H1 (cell line): ENCODE data around the gene SPATA33. TPM values are rescaled to one million over a fixed set of nuclear protein-coding genes. Genes with fewer than 3 reads are reported as not detected.

Source experiments
- ASH2L ChIP-seq: fragments of 200-600, 300-600 bp; sonication (generic); IDR thresholded peaks from one replicate; pipeline ENCODE4 v1.7.1; 2017; ENCODE audit warnings: low read length
- ATF3 ChIP-seq: IDR thresholded peaks from 2 replicates; pipeline ENCODE4 v1.6.1; 2011; ENCODE audit warnings: low read depth, mild to moderate bottlenecking, low read length; ENCODE audit not compliant: insufficient read depth
- CEBPB ChIP-seq: IDR thresholded peaks from 2 replicates; pipeline ENCODE4 v1.6.1; 2012; ENCODE audit warnings: low read depth, low read length
- CHD2 ChIP-seq: IDR thresholded peaks from 2 replicates; pipeline ENCODE4 v1.6.1; 2012; ENCODE audit warnings: low read length, improper control_type of control experiment
- EZH2 ChIP-seq: fragments of 200-600 bp; sonication (generic); IDR thresholded peaks from 2 replicates; pipeline ENCODE4 v1.7.1; 2012; ENCODE audit warnings: low read depth, mild to moderate bottlenecking, moderate library complexity, low read length, inconsistent platforms; ENCODE audit not compliant: severe bottlenecking
- FOSL1 ChIP-seq: IDR thresholded peaks from 2 replicates; pipeline ENCODE4 v1.6.1; 2011; ENCODE audit warnings: mild to moderate bottlenecking, low read depth, low read length, moderate library complexity; ENCODE audit not compliant: insufficient read depth
- GABPA ChIP-seq: IDR thresholded peaks from 2 replicates; pipeline ENCODE4 v1.6.1; 2011; ENCODE audit warnings: mild to moderate bottlenecking, low read length, moderate library complexity, borderline replicate concordance; ENCODE audit not compliant: insufficient read depth
- GTF2F1 ChIP-seq: IDR thresholded peaks from 2 replicates; pipeline ENCODE4 v1.6.1; 2012; ENCODE audit warnings: low read depth, low read length, improper control_type of control experiment, borderline replicate concordance
- JUND ChIP-seq: IDR thresholded peaks from 2 replicates; pipeline ENCODE4 v1.6.1; 2011; ENCODE audit warnings: mild to moderate bottlenecking, improper control_type of control experiment, low read length
- KDM4A ChIP-seq: IDR thresholded peaks from one replicate; pipeline ENCODE4 v1.7.1; 2012; ENCODE audit warnings: low read depth, mild to moderate bottlenecking, moderate library complexity, low read length, inconsistent platforms; ENCODE audit not compliant: severe bottlenecking
- KDM5A ChIP-seq: fragments of 200-600 bp; IDR thresholded peaks from 2 replicates; pipeline ENCODE4 v1.7.1; 2012; ENCODE audit warnings: mild to moderate bottlenecking, low read length, inconsistent platforms, mixed read lengths
- MAFK ChIP-seq: IDR thresholded peaks from 2 replicates; pipeline ENCODE4 v1.6.1; 2012; ENCODE audit warnings: low read depth, mild to moderate bottlenecking, improper control_type of control experiment, low read length
- MAX ChIP-seq: IDR thresholded peaks from 2 replicates; pipeline ENCODE4 v1.6.1; 2012; ENCODE audit warnings: inconsistent platforms
- NANOG ChIP-seq: IDR thresholded peaks from 2 replicates; pipeline ENCODE4 v1.6.1; 2011; ENCODE audit warnings: low read length, low read depth, mild to moderate bottlenecking, inconsistent platforms; ENCODE audit not compliant: insufficient read depth, poor library complexity, severe bottlenecking
- NRF1 ChIP-seq: IDR thresholded peaks from 2 replicates; pipeline ENCODE4 v1.6.1; 2011; ENCODE audit warnings: mild to moderate bottlenecking, low read depth, low read length, improper control_type of control experiment
- POLR2A ChIP-seq, 2 experiments: IDR thresholded peaks; 1 replicate in 1 of 2; 2 replicates in 1 of 2; pipeline ENCODE4 v1.6.1; 2011; ENCODE audit warnings: low read depth in 2 of 2, low read length in 2 of 2, mild to moderate bottlenecking in 2 of 2; ENCODE audit errors: control extremely low read depth in 1 of 2
- POU5F1 ChIP-seq: IDR thresholded peaks from 2 replicates; pipeline ENCODE4 v1.6.1; 2011; ENCODE audit warnings: low read depth, mild to moderate bottlenecking, low read length, moderate library complexity
- RBBP5 ChIP-seq: IDR thresholded peaks from 2 replicates; pipeline ENCODE4 v1.7.1; 2012; ENCODE audit warnings: low read depth, mild to moderate bottlenecking, inconsistent platforms, low read length, moderate library complexity, borderline replicate concordance
- RNF2 ChIP-seq: fragments of 200-900, 300-1000 bp; sonication (generic); IDR thresholded peaks from 2 replicates; pipeline ENCODE4 v1.7.1; 2016; ENCODE audit warnings: borderline replicate concordance, low read depth, mild to moderate bottlenecking, antibody characterized with exemption, low read length; ENCODE audit not compliant: poor library complexity, severe bottlenecking; ENCODE audit errors: missing control alignments
- SIRT6 ChIP-seq: IDR thresholded peaks from one replicate; pipeline ENCODE4 v1.7.1; 2012; ENCODE audit warnings: low read length, inconsistent platforms
- SP4 ChIP-seq: IDR thresholded peaks from 2 replicates; pipeline ENCODE4 v1.6.1; 2012; ENCODE audit warnings: low read length, inconsistent platforms
- TAF1 ChIP-seq: IDR thresholded peaks from 2 replicates; pipeline ENCODE4 v1.6.1; 2011; ENCODE audit warnings: mild to moderate bottlenecking, low read depth, low read length
- TBP ChIP-seq: IDR thresholded peaks from 2 replicates; pipeline ENCODE4 v1.6.1; 2011; ENCODE audit warnings: low read depth, low read length, improper control_type of control experiment
- TEAD4 ChIP-seq: IDR thresholded peaks from 2 replicates; pipeline ENCODE4 v1.6.1; 2012; ENCODE audit warnings: low read depth, low read length, inconsistent platforms, mixed read lengths
- polyA plus RNA-seq, 7 experiments: library from polyadenylated mRNA; depleted of rRNA in 3 of 7; stranded (reverse) in 5 of 7; unstranded in 2 of 7; fragments of >200 nt in 5 of 7; fragments of 200-250 nt in 2 of 7; gene quantifications; 1 replicate in 5 of 7; 2 replicates in 1 of 7; 4 replicates in 1 of 7; pipeline versions ENCODE4 v1.2.1 to v1.2.3, GENCODE V29; 2011 to 2013; ENCODE audit warnings: missing spikeins in 2 of 7, mixed read lengths in 2 of 7
- total RNA-seq: library from RNA; stranded (reverse); fragmentation: NEBNext Ultra II Directional; extraction: Animal tissue kit (Norgen Biotek cat#: 25700); gene quantifications from 2 replicates; pipeline ENCODE4 v1.2.1, GENCODE V29; 2021

SPATA33 gene
- total and polyA plus RNA-seq, 2 of the 8 experiments (the other 6 are each of a cell fraction or from before 2014, with no cell fraction given) = 5.4 to 16.9 TPM

GRCh38 chr16:89657442-89658220 lies at the start of gene SPATA33, which contains the start of gene CHMP1A (continued):
- no peak for TF ChIP-seq SP4
- peak; percentile 56; the same call in 1 of the 2 replicates for TF ChIP-seq KDM5A
- peak in 1 of 2 experiments; percentile 74; a peak in 2 of 3 replicates for TF ChIP-seq POLR2A (IDR thresholded peaks at IDR 0.05; ENCODE audit: control extremely low read depth in 1 of 2, low read depth in 2 of 2, low read length in 2 of 2)
- no peak for TF ChIP-seq FOSL1
- TF ChIP-seq JUND = no peak; the same call in 1 of the 2 replicates
- no peak for TF ChIP-seq NANOG
- no peak for TF ChIP-seq ATF3
- peak; percentile 37 for TF ChIP-seq MAX
- TF ChIP-seq TBP = no peak
- no peak for TF ChIP-seq POU5F1
- 0 out of 2 replicates have a peak, but pooled peaks have one; percentile 4 for TF ChIP-seq NRF1
- no peak for TF ChIP-seq CEBPB
- peak; percentile 97 for TF ChIP-seq RBBP5
- TF ChIP-seq EZH2 = no peak
- no peak for TF ChIP-seq MAFK
- peak; percentile 37; the same call in 1 of the 2 replicates for TF ChIP-seq TAF1
- no peak for TF ChIP-seq TEAD4
- no peak for TF ChIP-seq RNF2
- no peak for TF ChIP-seq SIRT6
- TF ChIP-seq ASH2L = peak; percentile 97
- no peak for TF ChIP-seq GTF2F1
- peak; percentile 93 for TF ChIP-seq CHD2
- TF ChIP-seq GABPA = peak; percentile 96
- peak; percentile 72 for TF ChIP-seq KDM4A
